NCI-H1436 (cell line): Measurements from ENCODE around the gene DBN1.

ENCODE experiments used
- DNase-seq: peaks from one replicate; lab custom pipeline; 2025; lab: John Stamatoyannopoulos, UW

DBN1 gene

GRCh38 chr5:177472460-177473442, 683 bp downstream of the DBN1 start:
- DNase-seq, result no peak

GRCh38 chr5:177471610-177472356, 1.7 kb downstream of the DBN1 start:
- DNase-seq, result no peak

- DNase-seq, result no peak
Measured at GRCh38 chr5:177470759-177471536, 2.5 kb downstream of the DBN1 start.

GRCh38 chr5:177469750-177470525, 3.5 kb downstream of the DBN1 start:
- no peak for DNase-seq

GRCh38 chr5:177468685-177469628, 4.5 kb downstream of the DBN1 start:
- no peak for DNase-seq

- DNase-seq, result no peak
Measured at GRCh38 chr5:177468329-177468684, 5.1 kb downstream of the DBN1 start.

GRCh38 chr5:177467436-177467835, 6.0 kb downstream of the DBN1 start:
- no peak for DNase-seq

GRCh38 chr5:177466861-177467260, 6.6 kb downstream of the DBN1 start:
- no peak for DNase-seq

- no peak for DNase-seq
Measured at GRCh38 chr5:177465044-177465443, 8.4 kb downstream of the DBN1 start.

- no peak for DNase-seq
Measured at GRCh38 chr5:177462021-177462670, 11.3 kb downstream of the DBN1 start.

- DNase-seq, result no peak
Measured at GRCh38 chr5:177459819-177460628, 13.4 kb downstream of the DBN1 start.

GRCh38 chr5:177459357-177459756, 14.1 kb downstream of the DBN1 start:
- DNase-seq, result no peak

- DNase-seq, result no peak
Measured at GRCh38 chr5:177458912-177459350, 14.5 kb downstream of the DBN1 start.

- DNase-seq, result no peak
Measured at GRCh38 chr5:177457852-177458681, 15.4 kb downstream of the DBN1 start.

- peak; percentile 79 for DNase-seq
Measured at GRCh38 chr5:177456976-177457851, 16.2 kb downstream of the DBN1 start.

GRCh38 chr5:177456591-177456964, 16.9 kb downstream of the DBN1 start:
- no peak for DNase-seq
